HG02840 (cell line): ENCODE measurements around the gene HCRTR1.

Experiments
- ATAC-seq: cut with Tn5 transposase; IDR thresholded peaks from one replicate; pipeline ENCODE4 v1.9.1; 2021; ENCODE audit warnings: mild to moderate bottlenecking, moderate library complexity, moderate number of reproducible peaks; ENCODE audit not compliant: unreplicated experiment, low FRiP score

HCRTR1 gene

DNA sequence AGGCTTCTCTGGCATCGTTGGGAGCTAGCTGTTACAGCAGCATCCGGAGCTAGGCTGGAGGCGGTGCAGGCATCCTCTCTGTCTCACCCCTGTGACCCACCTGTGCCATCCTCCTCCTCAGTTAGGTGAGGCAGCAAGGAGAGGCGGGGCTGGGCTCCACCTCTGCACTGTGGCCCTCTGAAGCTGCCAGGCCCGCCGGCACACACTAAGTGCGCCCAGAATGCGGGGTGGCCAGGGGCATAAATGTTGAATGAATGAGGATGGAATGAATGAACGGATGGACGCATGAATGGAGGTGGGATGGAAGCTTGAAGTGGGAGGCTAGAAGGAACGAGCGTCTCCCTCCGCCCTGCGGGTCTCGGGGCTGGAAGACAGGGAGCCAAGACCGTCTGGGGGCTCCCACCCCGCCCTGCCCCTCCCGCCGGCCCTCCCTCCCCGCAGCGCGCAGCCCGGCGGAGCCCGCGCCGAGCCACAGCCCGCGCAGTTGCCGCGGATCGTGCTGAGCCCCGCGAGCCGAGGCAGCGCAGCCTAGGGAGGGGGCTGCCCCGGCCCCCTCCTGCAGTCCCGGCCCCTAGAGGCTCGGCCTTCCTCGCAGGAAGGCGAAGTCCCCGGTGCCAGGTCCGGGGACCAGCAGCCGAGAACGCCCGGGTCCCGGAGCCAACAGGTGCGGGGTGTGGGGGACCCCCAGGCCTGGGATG, at the start of gene HCRTR1:
Gene HCRTR1 (plus strand): TSS at position 472 of the 698 bp plus-strand sequence. CDS start 1,504 bp downstream, outside the sequence.
- ATAC-seq = no peak

DNA sequence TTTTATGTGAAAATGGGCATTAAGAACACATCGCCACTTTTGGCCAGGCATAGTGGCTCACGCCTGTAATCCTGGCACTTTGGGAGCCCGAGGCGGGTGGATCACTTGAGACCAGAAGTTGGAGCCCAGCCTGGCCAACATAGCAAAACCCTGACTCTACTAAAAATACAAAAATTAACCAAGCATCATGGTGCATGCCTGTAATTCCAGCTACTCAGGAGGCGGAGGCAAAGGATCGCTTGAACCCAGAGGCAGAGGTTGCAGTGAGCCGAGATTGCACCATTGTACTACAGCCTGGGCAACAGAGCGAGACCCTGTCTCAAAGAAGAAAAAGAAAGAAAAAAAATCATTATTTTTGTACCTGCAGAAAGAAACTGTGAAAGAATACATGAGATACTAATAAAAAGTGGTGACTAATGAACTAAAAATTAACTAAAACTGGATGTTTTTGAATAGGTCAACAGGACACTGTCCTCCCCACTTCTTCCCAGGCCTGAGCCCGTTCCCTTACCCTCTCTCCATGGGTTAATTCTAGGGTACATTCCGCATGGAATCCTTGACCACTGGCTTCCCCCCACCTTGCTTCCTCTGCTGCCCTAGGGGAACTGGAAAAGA, 49.4 kb upstream of the HCRTR1 start:
- ATAC-seq = no peak

DNA sequence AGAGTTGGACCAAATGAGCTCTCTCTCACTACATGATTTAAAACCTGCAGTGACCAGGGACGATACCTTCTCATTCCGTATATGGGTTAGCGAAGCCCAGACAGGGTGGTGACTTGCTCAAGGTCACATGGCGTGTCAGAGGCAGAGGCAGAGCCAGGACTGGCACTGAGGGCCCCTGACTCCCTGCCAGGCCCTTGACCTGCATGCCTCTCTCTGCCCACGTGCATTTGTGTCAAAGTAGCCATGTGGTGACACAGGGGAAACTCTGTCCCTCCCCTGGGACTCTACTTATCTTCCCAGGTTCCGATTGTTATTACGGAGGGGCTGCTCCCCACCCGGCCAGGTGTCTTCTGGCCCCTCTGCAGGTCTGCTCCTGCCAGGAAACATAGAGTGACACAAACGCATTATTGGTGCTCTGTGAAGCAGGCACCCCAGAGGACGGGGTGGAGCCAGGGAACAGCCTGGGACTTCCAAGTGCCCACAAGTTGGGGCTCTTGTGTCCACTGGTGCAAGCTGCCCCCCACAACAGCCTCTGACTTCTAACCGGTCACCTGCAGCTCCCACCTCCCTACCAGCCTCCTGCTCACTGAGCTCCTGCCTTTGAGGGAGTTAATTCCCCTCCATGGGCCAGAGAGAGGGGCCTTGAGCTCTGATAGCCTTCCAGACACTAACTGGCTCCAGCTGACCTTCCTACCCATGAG, 48.4 kb upstream of the HCRTR1 start:
- no peak for ATAC-seq

DNA sequence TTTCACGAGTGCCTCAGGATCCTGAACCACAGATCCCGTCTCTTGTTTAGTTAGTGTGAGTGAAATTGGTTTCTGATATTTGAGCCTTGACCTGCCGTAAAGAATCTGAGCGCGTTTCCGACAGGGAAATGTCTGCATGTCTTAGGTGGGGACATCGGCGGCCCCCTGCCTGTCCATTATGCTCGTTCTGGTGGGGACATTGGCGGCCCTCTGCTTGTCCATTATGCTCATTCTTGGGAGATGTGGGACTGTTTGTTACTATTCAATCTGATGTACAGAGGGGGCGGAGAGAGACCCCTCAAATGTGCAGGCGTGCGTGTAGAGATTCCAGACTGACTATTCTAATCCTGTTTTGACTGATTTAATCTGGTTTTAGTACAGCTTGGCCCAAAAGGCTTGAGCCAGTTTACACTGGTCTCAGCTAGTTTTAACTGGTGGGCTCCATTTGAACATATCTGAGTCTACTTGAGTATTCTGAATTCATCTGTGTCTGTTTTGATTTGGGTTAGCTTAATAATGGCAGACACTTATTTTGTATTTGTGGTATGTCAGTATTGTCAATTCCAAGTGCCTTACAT, 47.8 kb upstream of the HCRTR1 start:
- no peak for ATAC-seq

DNA sequence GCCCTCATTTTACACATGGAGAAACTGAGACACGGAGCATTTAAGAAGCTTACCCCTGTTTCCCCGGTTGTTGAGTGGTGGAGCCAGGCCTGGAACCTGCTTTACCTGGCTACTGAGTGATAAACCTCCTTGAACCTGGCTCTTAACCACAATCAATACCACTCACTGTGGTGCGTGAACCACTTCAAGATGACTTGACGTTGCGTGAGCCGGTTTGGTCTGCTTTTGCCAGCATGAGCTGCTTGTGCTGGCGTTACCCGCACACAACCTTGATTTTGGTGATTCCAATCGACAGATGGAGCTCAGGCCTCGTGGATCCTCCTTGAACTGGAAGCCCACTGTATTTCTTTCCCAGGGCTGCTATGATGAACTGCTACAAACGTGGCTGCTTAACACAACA, 47.3 kb upstream of the HCRTR1 start:
- ATAC-seq = no peak

DNA sequence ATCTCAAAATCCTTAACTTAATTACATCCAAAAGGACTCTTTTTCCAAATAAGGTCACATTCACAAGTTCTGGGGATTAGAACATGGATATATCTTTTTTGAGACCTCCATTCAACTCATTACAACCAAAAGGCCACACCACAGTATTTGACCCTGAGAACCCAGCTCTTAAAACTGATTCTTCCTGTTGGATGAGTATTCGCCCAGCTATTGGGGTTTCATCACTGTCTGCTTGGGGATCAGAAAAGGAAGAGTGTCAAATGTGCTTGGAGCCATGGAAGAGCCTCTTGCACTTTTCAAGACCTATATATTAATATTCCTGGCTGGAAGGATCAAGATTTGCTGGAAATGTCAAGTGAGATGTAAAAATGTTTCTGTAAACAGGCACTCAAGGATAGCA, 46.6 kb upstream of the HCRTR1 start:
- ATAC-seq = no peak

DNA sequence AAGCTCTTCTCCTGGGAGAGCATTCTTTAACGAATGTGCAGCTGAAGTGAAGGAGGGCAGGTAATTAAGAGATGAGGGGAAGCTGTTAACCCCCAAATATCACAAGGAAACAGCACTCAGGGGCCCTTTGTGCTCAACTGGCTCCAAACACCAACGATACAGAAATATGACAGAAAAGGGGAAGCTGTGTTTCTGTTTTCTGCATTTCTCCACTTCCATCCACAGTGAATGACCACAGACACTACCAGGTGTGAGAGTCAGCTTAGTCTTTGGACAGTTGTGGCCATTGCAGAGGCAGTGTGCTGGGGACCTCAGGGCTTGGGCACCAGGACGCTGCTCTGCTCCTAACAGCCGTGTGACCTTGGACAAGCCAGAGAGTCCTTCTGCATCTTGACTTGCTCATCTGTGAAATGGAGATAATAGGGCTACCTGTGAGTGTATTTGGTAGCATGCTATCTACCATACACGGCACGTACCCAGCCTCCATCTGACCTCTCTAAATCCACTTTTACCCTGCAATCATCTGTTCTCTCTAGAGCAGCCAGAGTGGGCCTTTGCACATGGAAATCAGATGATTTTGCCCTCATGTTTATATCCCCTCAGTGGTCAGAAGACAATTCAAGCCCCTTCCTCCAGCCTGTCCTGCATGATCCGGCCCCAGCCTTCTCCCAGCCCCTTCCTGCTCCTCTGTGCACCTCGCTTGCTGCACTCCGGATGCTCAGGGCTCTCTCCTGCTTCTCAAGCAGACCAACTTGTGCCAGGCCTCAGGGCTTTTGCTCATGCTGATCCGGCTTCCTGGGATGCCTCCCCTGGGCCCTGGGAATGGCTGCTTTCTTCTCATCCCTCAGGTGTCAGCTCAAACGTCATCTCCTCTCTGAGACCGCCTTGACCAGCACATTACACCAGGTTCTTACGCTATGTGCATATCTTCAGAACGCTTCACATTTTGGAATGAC, 45.9 kb upstream of the HCRTR1 start:
- no peak for ATAC-seq

DNA sequence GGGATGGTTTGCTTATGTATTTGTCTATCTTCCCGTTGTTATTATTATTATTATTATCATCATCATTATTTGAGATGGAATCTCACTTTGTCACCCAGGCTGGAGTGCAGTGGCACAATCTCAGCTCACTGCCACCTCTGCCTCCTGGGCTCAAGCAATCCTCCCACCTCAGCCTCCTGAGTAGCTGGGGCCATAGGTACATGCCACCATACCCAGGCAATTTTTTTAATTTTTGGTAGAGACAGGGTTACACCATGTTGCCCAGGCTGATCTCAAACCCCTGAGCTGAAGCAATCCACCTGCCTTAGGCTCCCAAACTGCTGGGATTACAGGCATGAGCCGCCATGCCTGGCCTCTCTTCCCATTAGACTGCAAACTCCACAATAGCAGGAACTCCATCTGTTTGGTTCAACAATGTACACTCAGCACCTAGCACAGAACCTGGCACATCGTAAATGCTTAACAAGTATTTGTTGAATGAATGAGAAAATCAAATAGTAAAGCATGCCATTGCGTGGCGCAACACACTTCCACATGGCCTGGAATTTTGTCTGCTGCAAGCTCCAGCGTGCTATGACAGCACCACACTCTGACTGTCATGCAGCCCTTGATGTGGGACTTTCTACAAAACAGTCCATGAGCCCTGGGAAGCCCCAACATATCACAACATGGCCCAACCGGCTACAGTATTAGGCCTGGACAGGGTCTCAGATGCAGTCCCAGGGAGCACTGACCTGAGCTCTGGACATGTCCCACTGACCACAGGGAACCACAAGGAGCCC, 45.0 kb upstream of the HCRTR1 start:
- no peak for ATAC-seq

DNA sequence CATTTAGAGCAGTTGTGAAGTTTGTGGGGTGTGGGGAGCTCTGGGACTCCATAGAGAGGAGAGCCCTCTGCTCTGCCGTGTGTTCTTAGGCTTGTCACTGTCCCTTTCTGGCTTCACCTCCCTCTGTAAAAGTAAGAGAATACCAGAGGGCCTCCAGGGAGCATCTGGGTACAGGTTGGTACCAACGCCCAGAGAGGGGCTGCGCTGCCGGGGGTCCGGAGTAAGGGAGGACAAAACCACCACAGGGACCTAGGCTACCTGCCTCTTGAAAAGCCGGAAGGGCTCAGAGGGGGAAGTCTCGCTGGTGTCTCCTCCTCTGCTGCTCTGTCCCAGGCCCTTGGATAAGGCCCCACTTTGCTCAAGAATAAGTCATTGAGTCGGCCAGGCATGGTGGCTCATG, 44.2 kb upstream of the HCRTR1 start:
- ATAC-seq = no peak

DNA sequence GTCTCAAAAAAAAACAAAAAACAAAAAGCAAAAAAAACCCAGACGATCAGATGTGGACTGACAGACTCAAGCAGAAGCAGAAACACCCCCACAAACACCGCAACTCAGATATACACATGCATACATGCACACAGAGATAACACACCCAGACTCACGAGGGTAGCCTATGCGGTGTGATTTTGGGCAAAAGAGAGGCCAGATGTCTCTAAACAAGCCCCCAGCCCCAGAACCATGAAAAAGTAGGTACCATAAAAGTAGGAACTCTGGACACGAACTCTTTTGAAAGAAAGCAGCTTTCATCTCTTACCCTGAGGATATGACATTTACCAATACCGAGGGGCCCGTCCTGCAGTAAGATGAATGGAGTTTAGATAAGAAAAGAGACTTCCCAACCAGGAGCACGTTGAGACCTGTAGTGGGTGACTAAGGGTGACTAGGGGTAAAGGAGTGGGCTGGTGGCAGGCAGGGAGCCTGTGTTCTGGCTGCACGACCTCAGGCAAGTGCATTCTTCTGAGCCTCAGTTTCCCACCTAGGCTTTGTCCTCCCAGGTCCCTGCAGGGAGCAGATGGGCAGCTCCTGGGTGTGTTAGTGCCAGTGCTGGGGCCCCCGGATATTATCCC, 42.6 kb upstream of the HCRTR1 start:
- no peak for ATAC-seq

DNA sequence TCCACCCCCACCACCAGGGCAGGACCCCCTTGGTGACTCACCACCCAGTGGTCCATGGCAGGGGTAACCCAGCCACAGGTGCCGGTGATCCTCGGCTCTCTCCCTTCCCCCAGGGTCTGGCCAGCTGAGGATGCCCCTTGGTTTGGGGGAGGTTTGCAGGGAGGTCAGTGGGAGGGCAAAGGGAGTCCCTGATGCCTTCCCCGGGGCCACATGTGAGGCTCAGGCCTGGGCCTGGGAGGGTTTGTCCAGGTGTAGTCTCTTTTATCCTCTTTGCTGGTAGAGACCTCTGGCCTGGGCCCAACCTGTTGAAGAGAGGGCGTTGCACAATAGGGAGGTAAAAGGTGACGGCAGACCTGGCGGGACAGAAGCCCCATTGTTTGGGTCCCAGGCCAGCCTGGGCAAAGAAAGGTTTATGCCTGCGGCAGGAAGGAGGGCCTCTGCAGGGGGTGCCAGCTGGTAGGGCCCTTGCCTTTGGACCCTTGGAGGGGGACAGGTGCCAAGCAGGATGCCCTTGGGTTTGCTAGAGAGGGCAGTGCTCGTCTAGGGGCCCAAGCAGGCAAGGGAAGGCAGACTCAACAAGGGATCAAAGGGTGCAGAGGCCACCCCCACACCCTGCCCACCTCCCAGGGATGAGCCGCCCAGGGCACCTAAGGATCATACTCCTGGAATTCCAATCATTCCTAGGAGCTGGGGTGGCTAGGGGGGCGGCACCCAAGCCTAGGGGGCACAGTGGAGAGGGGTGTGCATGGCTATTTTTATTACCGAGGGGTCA, 41.9 kb upstream of the HCRTR1 start:
- no peak for ATAC-seq

DNA sequence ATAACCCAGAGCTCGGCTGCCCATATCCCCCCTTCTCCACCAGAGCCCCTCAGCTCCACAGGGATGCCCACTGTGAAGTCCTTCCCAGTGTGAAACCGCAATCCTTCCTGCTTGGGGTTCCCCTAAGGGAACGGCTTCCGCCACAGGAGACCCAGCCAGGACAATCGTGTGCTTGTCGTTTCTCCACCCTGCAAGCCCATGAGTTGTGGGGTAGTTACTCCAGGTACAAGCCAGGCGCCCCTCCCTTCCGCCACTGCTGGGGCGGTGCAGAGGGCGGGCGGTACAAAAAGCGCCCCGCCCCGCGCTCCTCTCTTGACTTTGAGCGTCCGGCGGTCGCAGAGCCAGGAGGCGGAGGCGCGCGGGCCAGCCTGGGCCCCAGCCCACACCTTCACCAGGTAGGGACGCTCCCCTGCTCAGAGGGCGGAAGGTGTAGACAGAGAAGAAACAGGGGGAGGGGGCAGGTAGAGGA, 41.3 kb upstream of the HCRTR1 start, which contains the start of gene TINAGL1:
Gene TINAGL1 (plus strand): TSS at position 315 of the 469 bp plus-strand sequence. CDS start 634 bp downstream, outside the sequence.
- ATAC-seq = no peak

DNA sequence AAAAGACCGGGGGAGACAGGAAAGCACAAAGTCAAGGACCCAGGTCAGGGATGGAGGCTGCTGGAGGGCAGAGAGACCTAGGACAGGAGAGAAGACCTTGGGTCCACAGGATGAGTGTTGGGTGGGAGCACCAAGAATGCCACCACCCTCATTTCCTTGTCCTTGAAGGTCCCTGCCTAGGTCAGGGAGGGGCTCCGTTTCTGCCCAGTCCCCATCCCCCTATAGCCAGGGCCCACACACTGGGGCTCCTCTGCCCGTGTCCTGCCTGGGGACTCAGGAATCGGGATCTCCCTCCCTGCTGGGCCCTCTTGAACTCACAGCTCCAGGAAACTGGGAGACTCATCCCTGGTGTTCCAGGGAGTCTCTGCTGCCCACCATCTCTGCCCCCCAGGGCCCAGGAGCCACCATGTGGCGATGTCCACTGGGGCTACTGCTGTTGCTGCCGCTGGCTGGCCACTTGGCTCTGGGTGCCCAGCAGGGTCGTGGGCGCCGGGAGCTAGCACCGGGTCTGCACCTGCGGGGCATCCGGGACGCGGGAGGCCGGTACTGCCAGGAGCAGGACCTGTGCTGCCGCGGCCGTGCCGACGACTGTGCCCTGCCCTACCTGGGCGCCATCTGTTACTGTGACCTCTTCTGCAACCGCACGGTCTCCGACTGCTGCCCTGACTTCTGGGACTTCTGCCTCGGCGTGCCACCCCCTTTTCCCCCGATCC, 40.6 kb upstream of the HCRTR1 start:
- ATAC-seq = no peak

DNA sequence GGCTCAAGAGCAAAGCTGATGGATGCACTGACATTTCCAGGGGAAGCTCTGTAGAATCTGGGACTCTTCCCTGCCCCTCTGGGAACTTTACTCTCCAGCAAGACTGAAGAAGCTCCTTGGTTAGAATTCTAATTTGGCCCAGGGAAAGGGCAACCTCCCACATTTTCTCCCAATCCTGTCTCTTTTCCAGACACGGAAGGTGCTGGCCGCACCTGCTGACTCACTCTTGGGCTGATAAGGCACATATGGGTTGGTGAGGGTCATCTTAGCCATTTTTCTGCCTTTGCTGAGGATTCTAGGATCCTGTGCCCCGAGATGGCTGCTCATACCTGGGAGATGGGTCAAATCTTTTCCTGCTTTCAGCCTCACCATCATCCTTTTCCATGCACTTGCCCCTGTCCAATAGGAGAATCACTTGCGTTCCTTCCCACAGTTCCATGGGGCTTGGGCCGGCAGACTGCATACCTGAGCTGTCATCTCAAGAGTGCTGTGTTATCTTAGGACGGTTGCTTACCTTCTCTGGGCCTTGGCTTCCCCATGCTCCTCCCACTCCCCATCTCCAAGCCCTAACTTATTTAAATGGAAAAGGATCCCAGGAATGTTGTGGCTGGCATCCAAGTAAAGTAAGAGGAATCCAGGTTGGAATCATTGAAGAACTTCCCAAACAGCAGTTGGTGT, 39.8 kb upstream of the HCRTR1 start:
- no peak for ATAC-seq

DNA sequence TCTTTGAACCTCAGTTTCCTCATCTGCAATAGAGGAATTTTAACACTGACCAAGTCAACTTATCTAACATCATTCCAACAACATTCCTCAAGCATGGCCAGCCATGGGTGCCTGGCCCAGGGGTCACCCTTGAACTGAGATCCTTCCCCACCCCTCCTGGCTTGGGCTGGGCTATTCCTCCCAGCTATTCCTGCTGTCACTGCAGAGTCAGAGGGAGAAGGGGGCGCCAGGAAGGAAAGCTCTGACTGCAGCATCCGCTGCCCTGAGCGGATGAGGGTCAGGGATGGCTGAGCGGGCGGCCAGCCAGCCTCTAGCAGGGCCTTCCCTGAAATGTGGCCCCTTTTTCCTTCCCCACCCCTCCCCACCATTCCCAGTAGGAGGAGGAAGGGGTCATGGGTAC, 38.1 kb upstream of the HCRTR1 start:
- no peak for ATAC-seq

DNA sequence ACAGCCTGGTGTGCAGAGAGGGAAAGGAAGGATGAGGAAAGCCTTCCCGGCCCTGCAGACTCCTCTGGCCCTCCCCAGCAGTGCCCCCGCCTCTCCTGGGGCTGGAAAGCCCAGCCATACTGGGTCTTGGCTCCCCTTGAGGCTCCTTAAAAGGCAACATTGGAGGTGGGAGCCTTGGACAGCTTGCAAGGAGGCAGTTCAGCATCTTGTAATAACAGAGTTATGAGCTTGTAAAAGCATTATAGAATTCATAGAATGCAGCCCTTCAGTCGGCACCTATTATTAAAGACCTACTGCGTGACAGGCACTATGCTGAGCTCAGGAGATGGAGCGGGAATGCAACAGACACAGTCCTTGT, 37.0 kb upstream of the HCRTR1 start:
- ATAC-seq = no peak
